ENCODE results near the gene HMCN1.

HMCN1 gene

GRCh38 chr1:185733818-185734735 lies at the start of gene HMCN1:
Gene HMCN1, plus strand, starts transcription at chr1:185734391. Its CDS starts 389 bp downstream, at chr1:185734780.
- DNase-seq (ENCODE audit: low spot score), result no peak

- no peak for DNase-seq (ENCODE audit: low spot score)
Measured at GRCh38 chr1:185686821-185687778, 47.1 kb upstream of the HMCN1 start.

GRCh38 chr1:185690527-185690926 lies 43.7 kb upstream of the HMCN1 start:
- no peak for DNase-seq (ENCODE audit: low spot score)

GRCh38 chr1:185693654-185694053 lies 40.5 kb upstream of the HMCN1 start:
- DNase-seq (ENCODE audit: low spot score), result no peak

GRCh38 chr1:185694081-185694480 lies 40.1 kb upstream of the HMCN1 start:
- no peak for DNase-seq (ENCODE audit: low spot score)

- DNase-seq (ENCODE audit: low spot score), result no peak
Measured at GRCh38 chr1:185695299-185695698, 38.9 kb upstream of the HMCN1 start.

- no peak for DNase-seq (ENCODE audit: low spot score)
Measured at GRCh38 chr1:185696422-185697150, 37.6 kb upstream of the HMCN1 start.

- DNase-seq (ENCODE audit: low spot score), result no peak
Measured at GRCh38 chr1:185699874-185700273, 34.3 kb upstream of the HMCN1 start.

- DNase-seq (ENCODE audit: low spot score), result no peak
Measured at GRCh38 chr1:185701650-185702049, 32.5 kb upstream of the HMCN1 start.

GRCh38 chr1:185704181-185704580 lies 30.0 kb upstream of the HMCN1 start:
- no peak for DNase-seq (ENCODE audit: low spot score)

- DNase-seq (ENCODE audit: low spot score), result no peak
Measured at GRCh38 chr1:185716095-185716494, 18.1 kb upstream of the HMCN1 start.

GRCh38 chr1:185719021-185719420 lies 15.2 kb upstream of the HMCN1 start:
- DNase-seq (ENCODE audit: low spot score), result no peak

GRCh38 chr1:185720633-185721272 lies 13.4 kb upstream of the HMCN1 start:
- no peak for DNase-seq (ENCODE audit: low spot score)

- DNase-seq (ENCODE audit: low spot score), result no peak
Measured at GRCh38 chr1:185721553-185721952, 12.6 kb upstream of the HMCN1 start.

GRCh38 chr1:185722098-185722497 lies 12.1 kb upstream of the HMCN1 start:
- no peak for DNase-seq (ENCODE audit: low spot score)

- DNase-seq (ENCODE audit: low spot score), result no peak
Measured at GRCh38 chr1:185727726-185728125, 6.5 kb upstream of the HMCN1 start.

- DNase-seq (ENCODE audit: low spot score), result no peak
Measured at GRCh38 chr1:185731446-185731845, 2.7 kb upstream of the HMCN1 start.

- DNase-seq (ENCODE audit: low spot score), result no peak
Measured at GRCh38 chr1:185732951-185733350, 1.2 kb upstream of the HMCN1 start.

GRCh38 chr1:185734929-185735700 lies 924 bp downstream of the HMCN1 start:
- DNase-seq (ENCODE audit: low spot score), result no peak

GRCh38 chr1:185735701-185736064 lies 1.5 kb downstream of the HMCN1 start:
- DNase-seq (ENCODE audit: low spot score), result no peak

GRCh38 chr1:185739967-185740366 lies 5.8 kb downstream of the HMCN1 start:
- DNase-seq (ENCODE audit: low spot score), result no peak
